ENCODE results near the gene GLI3. TPM values are rescaled to one million over a fixed set of nuclear protein-coding genes. Genes with fewer than 3 reads are reported as not detected.

The GLI3 gene
- total and polyA plus RNA-seq, 2 of the 4 experiments (the other 2 are of a cell fraction), result 1.3 to 3.9 TPM

DNA sequence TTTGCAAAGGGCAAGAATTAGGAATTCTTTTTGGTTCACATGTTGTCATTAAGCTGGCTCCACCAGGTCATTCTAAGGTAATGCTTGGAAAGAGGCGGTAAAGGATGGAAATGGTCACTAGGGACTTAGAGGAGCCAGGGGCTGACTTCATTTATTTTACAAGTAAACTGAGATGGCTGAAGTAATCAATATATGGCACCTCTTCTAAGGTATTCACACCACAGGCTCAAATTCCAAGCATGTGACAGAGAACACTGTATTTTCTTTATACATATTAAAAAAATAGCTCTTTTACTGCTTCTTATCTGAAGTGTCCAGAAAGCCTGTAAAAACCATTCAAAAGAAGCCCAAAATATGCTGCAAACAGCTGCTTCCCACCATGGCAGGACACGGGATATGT lies 239.0 kb downstream of the GLI3 start:
- Histone ChIP-seq H3K4me3 (ENCODE audit: insufficient read depth, low read depth, low read length) (no peak overlapping the region), H4K91ac (ENCODE audit: insufficient read depth, low read depth, low read length) (no peak overlapping the region), H3K9ac (ENCODE audit: low read depth, low read length) (no peak overlapping the region), H2BK20ac (ENCODE audit: low read depth, low read length) (no peak overlapping the region), H3K9me1 (ENCODE audit: insufficient read depth, low read length) (peaks cover 12% of the 10 kb centered on the region; the same call in 1 of the 2 replicates), H2AK9ac (replicated peaks; ENCODE audit: low read depth, low read length, poor library complexity) (no peak overlapping the region), H3K27ac (ENCODE audit: insufficient read depth, low read length) (no peak overlapping the region), H3K4me1 (ENCODE audit: control insufficient read depth, insufficient read depth, low read length) (peaks cover 15% of the 10 kb centered on the region), H4K5ac (ENCODE audit: low read depth, low read length) (no peak overlapping the region), H3K23ac (ENCODE audit: low read depth, low read length) (no peak overlapping the region), H3K4me2 (ENCODE audit: low read depth, low read length) (no peak overlapping the region), H3K18ac (ENCODE audit: low read depth, low read length) (no peak overlapping the region), H2BK5ac (ENCODE audit: low read depth, low read length, poor library complexity, severe bottlenecking) (no peak overlapping the region), H2AK5ac (ENCODE audit: low read depth, low read length) (no peak overlapping the region), H4K8ac (ENCODE audit: low read depth in 2 of 2, low read length in 2 of 2) (no peak overlapping the region), H3K27me3 (ENCODE audit: control insufficient read depth, insufficient read depth, low read length) (no peaks in the 10 kb centered on the region), H3K9me3 (ENCODE audit: control insufficient read depth, insufficient read depth, low read length) (no peaks in the 10 kb centered on the region), H3K4ac (ENCODE audit: low read depth, low read length) (no peak overlapping the region), H3K36me3 (ENCODE audit: control insufficient read depth, insufficient read depth, low read length) (peaks cover 9% of the 10 kb centered on the region; the same call in 1 of the 2 replicates), H4K20me1 (ENCODE audit: insufficient read depth, low read length) (peaks cover 1% of the 10 kb centered on the region; the same call in 1 of the 2 replicates), H3K79me1 (ENCODE audit: low read depth in 1 of 2, low read length in 2 of 2) (no peaks in the 10 kb centered on the region; a peak in 2 of 4 replicates), H2BK15ac (ENCODE audit: low read depth, low read length) (no peak overlapping the region), H2AFZ (replicated peaks; ENCODE audit: low read length, poor library complexity) (no peak overlapping the region), H3K56ac (ENCODE audit: extremely low read depth, insufficient read depth, low read length) (no peak overlapping the region), H2BK120ac (ENCODE audit: low read depth, low read length) (no peak overlapping the region), H3K14ac (replicated peaks; ENCODE audit: low read depth, low read length) (no peak overlapping the region)
- BruUV-seq (replicated peaks), result no TSS peak
- intact Hi-C loops (cut with micrococcal nuclease) (no loop called here), in situ Hi-C loops (cut with MboI; ENCODE audit: low sequenced_read_pairs) (loop anchor here (25.0 kb wide), 1 partner anchor 239 kb away; the partner anchor contains the start of gene GLI3), dilution Hi-C loops (cut with HindIII; ENCODE audit: low sequenced_read_pairs, unreplicated experiment) (no loop called here)
- ChIA-PET POLR2A (ENCODE audit: unreplicated experiment) (no interaction called here), CTCF (interaction anchor here (2.1 kb wide), 1 partner anchor 17 kb away, joined by 6 read pairs; no protein-coding TSS in a partner anchor)
- ATAC-seq (ENCODE audit: low read depth) (no peak), DNase-seq (no peak)
- WGBS, 2 experiments (ENCODE audit: extremely low coverage in 2 of 2, insufficient read length in 1 of 2), result no CpG with 5 or more reads among the region's 2 CpGs
- no peak for TF ChIP-seq CHD1 (IDR thresholded peaks at IDR 0.05; ENCODE audit: low read depth, low read length)
- no peak for TF ChIP-seq MAZ (IDR thresholded peaks at IDR 0.05; ENCODE audit: borderline replicate concordance, low read depth, low read length)
- TF ChIP-seq BHLHE40 (IDR thresholded peaks at IDR 0.05; ENCODE audit: low read depth, low read length), result no peak
- TF ChIP-seq, protein P1, sequence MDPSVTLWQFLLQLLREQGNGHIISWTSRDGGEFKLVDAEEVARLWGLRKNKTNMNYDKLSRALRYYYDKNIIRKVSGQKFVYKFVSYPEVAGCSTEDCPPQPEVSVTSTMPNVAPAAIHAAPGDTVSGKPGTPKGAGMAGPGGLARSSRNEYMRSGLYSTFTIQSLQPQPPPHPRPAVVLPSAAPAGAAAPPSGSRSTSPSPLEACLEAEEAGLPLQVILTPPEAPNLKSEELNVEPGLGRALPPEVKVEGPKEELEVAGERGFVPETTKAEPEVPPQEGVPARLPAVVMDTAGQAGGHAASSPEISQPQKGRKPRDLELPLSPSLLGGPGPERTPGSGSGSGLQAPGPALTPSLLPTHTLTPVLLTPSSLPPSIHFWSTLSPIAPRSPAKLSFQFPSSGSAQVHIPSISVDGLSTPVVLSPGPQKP (IDR thresholded peaks at IDR 0.05; ENCODE audit: borderline replicate concordance, low read depth, low read length), result no peak
- TF ChIP-seq MXI1 (IDR thresholded peaks at IDR 0.05; ENCODE audit: borderline replicate concordance, low read depth, low read length), result no peak
- TF ChIP-seq RFX5 (IDR thresholded peaks at IDR 0.05; ENCODE audit: low read depth, low read length), result no peak

Data from IMR-90 (cell line).